DND-41 (cell line): Measurements from ENCODE around the gene TSPAN9.

Source experiments
- EZH2 ChIP-seq: IDR thresholded peaks from 3 replicates; pipeline ENCODE4 v1.6.1; 2012; ENCODE audit warnings: borderline replicate concordance, low read depth, mild to moderate bottlenecking, moderate library complexity, low read length, inconsistent platforms; ENCODE audit not compliant: severe bottlenecking
- TF ChIP-seq, protein P1 (sequence below): IDR thresholded peaks from 2 replicates; pipeline ENCODE4 v1.5.1; 2012; ENCODE audit warnings: borderline replicate concordance, low read length, moderate library complexity, mild to moderate bottlenecking; ENCODE audit not compliant: poor library complexity, severe bottlenecking; ENCODE audit errors: extremely low read depth

DNA sequence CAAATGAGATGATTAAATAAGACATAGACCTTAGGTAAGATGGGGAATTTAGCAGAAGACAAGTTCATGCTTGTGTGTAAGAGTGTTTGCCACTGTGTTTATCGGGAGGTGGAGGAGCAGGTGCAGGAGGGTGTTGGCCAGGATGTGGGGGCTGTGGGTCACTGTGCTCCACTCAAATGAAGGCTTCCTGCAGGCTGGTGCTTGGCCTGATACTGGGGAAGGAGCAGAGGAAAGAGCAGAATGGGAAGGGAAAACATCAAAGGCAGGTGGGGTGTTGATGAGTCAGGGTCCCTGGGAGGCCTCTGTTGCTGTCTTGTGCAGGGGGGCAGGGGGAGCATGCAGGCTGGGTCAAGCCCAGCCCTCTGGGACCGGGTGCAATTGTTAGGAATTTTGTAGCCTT, 126.5 kb downstream of the TSPAN9 start:
- no peak for TF ChIP-seq EZH2
- TF ChIP-seq, protein P1, sequence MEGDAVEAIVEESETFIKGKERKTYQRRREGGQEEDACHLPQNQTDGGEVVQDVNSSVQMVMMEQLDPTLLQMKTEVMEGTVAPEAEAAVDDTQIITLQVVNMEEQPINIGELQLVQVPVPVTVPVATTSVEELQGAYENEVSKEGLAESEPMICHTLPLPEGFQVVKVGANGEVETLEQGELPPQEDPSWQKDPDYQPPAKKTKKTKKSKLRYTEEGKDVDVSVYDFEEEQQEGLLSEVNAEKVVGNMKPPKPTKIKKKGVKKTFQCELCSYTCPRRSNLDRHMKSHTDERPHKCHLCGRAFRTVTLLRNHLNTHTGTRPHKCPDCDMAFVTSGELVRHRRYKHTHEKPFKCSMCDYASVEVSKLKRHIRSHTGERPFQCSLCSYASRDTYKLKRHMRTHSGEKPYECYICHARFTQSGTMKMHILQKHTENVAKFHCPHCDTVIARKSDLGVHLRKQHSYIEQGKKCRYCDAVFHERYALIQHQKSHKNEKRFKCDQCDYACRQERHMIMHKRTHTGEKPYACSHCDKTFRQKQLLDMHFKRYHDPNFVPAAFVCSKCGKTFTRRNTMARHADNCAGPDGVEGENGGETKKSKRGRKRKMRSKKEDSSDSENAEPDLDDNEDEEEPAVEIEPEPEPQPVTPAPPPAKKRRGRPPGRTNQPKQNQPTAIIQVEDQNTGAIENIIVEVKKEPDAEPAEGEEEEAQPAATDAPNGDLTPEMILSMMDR: no peak
